ENCODE data around the gene MTMR12.
"Not testable (repeated sequence)": the region's sequence is repeated elsewhere in the genome, so short reads cannot be mapped to it uniquely, and the experiment has no call there.

The MTMR12 gene

DNA sequence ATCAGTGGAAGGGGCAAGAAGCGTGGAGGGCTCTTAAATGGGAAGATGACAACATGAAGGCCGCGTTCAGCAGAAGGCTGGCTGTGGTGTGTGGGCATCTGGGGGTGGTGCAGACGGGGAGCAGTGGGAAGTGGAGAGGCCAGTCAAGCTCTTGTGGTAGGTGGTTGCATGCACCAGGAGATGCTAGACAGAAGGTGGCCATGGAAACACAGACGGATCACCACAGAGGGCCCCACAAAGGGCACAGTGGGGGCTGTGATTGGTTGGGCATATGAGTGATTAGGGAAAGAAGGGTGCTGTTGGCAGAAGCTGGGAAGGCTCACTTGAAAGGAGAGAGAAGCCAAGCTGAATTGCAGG, 14.7 kb downstream of the MTMR12 start:
- DNase-seq (ENCODE audit: low spot score), result no peak

DNA sequence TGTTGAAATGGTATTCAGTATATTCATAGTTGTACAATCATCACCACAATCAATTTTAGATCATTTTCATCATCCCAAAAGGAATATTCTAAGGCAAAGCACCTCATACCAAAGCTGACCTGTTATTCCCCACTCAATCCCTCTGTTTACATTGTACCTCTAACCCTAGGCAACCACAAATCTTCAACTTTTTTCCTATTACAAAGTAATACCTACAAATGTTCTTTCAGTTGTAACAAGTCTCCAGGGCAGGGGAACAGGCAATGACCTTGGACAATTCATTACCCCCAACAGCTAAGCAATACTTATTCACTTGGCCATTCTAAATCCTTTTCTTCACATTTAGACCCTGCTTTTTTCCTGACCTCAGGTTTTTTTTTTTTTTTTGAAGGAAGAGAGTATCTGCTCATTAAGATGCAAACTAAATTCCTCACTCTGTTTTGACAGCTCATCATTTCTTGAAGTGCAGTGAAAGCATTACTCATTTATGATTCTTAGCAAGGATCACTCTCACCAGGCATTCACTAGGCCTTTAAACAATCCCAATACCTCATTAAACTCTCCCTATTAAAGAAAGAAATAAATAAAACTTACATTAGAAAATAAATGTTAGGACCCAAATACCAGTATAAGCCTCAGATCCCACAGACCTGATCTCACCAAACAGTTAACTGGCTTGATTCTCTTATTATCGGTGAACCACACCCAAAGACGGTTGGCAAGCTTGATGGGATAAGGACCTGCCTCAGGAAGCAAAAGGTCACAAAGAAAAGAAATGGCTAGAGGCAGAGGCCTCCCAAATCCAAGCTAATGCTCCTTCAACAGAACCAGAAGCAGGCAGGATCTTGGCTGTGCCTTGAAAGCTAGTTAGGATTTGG, 15.3 kb downstream of the MTMR12 start:
- DNase-seq (ENCODE audit: low spot score), result no peak

DNA sequence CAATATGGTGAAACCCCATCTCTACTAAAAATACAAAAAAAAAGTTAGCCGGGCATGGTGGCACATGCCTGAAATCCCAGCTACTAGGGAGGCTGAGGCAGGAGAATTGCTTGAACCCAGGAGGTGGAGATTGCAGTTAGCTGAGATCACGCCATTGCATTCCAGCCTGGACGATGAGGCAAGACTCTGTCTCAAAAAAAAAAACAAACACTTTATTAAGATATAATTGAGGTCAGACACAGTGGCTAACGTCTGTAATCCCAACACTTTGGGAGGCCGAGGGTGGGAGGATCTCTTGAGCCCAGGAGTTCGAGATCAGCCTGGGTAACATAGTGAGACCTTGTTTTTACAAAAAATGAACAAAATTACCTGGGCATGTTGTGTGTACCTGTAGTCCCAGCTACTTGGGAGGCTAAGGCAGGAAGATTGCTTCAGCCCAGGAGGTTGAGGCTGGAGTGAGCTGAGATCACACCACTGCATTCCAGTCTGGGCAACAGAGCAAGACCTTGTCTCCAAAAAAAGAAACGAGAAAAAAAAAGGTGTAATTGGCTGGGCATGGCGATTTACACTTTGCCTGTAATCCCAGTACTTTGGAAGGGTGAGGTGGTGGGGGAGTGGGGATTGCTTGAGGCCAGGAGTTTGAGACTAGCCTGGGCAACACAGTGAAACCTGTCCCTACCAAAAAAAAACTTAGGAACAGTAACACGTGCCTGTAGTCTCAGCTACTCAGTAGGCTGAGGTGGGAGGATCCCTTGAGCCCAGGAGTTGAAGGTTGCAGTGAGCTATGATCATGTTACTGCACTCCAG, 16.6 kb downstream of the MTMR12 start:
- DNase-seq (ENCODE audit: low spot score), result not testable (repeated sequence)

- DNase-seq (ENCODE audit: low spot score), result no peak
Measured at GRCh38 chr5:32291591-32291990, 21.1 kb downstream of the MTMR12 start.

DNA sequence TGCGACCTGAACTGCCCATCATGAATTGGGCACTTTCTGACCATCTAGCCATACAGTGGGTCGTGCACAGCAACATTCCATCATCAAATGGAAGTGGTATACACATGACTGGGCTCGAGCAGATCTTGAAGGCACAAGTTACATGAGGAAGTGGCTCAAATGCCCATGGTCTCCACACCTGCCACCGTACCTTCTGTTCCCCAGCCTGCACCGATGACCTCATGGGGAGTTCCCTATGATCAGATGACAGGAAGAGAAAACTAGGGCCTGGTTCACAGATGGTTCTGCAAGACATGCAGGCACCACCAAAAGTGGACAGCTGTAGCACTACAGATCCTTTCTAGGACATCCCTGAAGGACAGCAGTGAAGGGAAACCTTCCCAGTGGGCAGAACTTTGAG, 21.8 kb downstream of the MTMR12 start:
- no peak for DNase-seq (ENCODE audit: low spot score)

DNA sequence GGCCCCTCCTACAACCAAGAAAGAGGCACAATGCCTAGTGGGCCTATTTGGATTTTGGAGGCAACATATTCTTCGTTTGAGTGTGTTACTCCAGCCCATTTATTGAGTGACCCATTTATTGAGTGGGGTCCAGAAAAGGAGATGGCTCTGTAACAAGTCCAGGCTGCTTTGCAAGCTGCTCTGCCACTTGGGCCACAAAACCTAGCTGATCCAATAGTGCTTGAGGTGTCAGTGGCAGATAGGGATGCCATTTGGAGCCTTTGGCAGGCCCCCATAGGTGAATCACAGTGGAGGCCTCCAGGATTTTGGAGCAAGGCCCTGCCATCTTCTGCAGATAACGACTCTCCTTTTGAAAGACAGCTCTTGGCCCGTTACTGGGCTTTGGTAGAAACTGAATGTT, 22.2 kb downstream of the MTMR12 start:
- DNase-seq (ENCODE audit: low spot score), result not testable (repeated sequence)

- not testable (repeated sequence) for DNase-seq (ENCODE audit: low spot score)
Measured at GRCh38 chr5:32289986-32290385, 22.8 kb downstream of the MTMR12 start.

DNA sequence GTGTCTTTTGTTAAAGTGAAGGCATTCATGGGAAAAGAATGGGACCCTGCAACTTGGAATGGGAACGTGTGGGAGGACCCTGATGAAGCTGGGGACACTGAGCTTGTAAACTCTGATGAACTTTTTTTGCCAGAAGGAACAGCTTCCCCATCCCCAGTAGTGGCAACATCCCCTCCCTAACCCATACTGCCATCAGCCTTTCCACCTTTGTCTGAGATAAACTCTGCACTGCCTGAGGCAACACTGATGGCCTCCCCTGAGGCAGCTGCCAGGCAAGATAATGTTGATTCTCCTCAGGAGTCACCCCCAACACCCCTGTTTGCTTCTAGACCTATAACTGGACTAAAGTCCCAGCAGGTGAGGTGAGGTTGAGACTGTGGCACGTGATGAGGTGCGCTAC, 24.6 kb downstream of the MTMR12 start:
- not testable (repeated sequence) for DNase-seq (ENCODE audit: low spot score)

DNA sequence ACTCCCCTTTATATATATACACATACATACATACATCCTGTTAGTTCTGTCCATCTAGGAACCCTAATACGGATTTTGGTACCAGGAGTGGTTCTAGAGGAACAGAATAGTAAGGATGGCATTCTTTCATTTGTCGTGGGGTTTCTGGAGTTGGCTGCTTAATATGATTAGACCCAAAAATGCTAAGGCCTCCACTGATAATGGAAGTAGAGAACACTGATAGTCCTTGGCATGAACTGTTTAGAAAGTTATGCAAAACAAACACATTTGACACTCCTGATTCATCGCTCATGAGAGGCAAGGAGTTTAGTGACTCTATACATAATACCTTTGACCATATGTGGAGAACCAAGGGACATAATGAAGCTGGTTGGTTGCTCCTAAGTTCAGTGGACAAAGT, 25.2 kb downstream of the MTMR12 start:
- DNase-seq (ENCODE audit: low spot score), result not testable (repeated sequence)

DNA sequence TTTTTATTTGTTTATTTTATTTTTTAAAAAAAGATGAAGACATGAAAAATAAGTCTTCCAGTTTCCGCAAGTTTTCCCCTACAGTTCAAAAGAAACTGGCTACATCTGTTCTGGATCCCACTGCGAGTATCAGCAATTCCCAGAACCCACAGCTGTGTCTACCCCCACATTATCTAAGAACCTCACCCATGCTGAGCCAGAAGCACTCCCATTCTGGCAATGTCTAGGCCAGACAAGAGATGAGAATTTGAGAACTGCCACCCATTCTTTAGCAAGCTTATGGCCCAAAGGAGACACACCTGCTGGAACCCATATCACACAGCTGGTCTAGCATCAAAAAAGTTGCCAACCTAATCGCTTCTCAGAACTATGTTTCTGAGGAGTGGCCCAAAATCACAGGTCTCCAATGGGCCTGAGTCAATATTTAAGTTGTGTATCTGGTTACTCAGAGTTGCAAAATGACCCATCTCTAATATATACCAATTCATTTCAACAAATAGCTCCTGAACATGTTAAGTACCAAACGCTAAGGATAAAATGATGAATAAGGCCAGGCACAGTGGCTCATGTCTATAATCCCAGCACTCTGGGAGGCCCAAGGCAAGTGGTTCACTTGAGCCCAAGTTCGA, 27.1 kb downstream of the MTMR12 start:
- no peak for DNase-seq (ENCODE audit: low spot score)

DNA sequence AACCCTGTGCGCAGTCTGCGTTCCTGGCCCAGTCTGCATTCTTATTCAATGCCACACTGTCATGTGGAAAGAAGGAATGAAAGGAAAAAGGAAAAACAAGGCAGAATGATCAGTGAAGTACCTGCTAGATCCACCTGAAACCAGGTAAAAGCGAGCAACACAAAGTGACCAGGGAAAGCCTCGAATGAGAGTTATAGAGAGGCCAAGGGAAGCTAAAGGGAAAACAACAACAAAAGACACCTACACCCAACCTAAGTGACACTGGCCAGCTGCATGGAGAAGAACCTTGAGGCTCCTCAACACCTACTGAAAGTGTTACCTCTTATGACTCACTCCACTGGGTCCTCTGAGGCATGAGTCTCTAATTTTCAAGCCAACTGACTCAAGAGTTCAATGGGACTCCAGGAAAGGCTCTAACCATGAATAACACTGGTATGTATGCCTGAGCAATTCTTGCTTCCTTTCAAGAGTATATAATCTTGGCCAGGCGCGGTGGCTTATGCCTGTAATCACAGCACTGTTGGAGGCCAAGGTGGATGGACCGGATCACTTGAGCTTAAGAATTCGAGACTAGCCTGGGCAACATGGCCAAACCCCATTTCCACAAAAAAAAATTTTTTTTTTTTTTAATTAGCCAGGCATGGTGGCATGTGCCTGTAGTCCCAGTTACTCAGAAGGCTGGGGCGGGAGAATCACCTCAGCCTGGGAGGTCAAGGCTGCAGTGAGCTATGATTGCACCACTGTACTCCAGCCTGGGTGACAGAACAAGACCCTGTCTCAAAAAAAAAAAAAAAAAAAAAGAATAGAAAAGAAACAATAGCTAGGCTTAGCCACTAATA, 29.0 kb downstream of the MTMR12 start:
- DNase-seq (ENCODE audit: low spot score), result no peak

- DNase-seq (ENCODE audit: low spot score), result no peak
Measured at GRCh38 chr5:32283061-32283460, 29.7 kb downstream of the MTMR12 start.

DNA sequence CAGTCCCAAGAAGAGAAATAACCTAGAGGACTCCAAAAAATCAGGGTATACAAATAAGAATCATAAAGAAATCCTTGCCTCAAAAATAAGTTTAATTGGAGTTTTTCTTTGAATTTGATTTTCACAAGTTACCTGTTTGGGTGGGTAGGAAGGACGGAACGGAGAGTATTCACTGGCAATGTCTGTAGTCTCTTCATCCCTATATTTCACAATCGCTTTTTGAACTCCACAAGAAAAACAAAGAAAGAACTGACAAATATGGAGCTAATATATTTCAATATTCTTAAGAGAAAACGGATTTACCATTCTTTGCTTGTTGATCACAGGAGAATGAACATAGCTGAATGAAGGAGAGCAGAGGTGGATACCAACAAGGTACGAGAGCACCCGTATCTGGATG, 30.1 kb downstream of the MTMR12 start:
- DNase-seq (ENCODE audit: low spot score), result no peak

DNA sequence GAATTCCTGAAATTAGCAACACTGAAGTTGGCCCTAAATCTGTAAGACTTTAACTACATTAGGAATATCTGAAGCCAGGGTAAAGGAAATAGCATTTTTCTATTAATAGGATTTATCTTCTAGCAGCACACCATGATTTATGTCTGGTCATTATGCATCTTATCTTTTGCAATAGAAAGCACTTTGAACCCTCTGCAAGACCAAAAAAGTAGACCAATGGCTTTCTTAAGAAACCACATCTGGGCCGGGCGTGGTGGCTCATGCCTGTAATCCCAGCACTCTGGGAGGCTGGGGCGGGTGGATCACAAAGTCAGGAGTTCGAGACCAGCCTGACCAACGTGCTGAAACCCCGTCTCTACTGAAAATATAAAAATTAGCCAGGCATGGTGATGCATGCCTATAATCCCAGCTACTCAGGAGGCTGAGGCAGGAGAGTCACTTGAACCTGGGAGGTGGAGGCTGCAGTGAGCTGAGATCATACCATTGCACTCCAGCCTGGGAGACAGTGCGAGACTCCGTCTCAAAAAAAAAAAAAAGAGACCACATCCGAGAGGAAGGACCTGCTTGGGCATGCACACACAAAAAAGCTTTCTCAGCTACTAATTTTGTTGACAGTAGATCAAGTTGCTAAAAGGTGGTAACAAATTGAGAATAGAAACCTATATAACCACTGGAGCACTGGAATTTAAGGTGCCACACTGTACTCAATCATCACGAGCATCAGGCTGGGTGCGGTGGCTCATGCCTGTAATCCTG, 31.2 kb downstream of the MTMR12 start:
- not testable (repeated sequence) for DNase-seq (ENCODE audit: low spot score)

DNA sequence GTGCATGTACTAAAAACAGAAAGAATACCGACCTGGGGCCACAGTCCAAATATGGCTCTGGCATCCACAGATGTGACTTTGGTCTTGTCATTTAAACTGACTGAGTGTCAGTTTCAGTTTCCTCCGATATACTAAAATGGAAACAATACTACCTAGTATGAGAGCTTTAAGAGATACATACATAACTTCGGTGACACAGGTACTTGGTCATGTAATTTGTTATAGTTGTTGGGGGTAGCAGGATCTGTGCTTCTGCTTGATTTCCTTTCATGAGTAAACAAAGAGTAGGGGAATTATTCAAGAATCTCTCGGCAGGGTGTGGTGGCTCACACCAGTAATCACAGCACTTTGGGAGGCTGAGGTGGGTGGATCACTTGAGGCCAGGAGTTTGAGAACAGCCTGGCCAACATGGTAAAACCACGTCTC, 32.1 kb downstream of the MTMR12 start:
- DNase-seq (ENCODE audit: low spot score), result no peak

- DNase-seq (ENCODE audit: low spot score), result no peak
Measured at GRCh38 chr5:32279786-32280185, 33.0 kb downstream of the MTMR12 start.

DNA sequence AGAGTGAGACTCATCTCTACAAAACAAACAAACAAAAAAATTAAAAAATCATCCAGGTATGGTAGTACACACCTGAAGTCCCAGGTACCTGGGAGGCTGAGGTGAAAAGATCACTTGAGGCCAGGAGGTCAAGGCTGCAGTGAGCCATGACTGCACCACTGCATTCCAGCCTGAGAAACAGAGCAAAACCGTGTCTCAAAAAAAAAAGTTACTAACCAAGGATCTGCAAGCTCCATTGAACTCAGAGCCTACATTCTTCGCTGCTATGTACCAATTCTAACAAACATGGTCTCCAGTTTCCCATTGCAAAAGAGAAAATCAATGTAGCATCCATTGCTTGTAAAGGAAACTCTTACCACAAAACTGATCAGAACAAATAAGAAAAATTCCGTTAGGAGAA, 33.5 kb downstream of the MTMR12 start:
- no peak for DNase-seq (ENCODE audit: low spot score)

- DNase-seq (ENCODE audit: low spot score), result no peak
Measured at GRCh38 chr5:32278406-32278805, 34.3 kb downstream of the MTMR12 start.

GRCh38 chr5:32277798-32278197, 34.9 kb downstream of the MTMR12 start:
- no peak for DNase-seq (ENCODE audit: low spot score)

GRCh38 chr5:32276173-32276853, 36.4 kb downstream of the MTMR12 start:
- DNase-seq (ENCODE audit: low spot score), result no peak

GRCh38 chr5:32275396-32275741, 37.4 kb downstream of the MTMR12 start:
- DNase-seq (ENCODE audit: low spot score), result no peak

Data from CD4-positive, alpha-beta T cell treated with Interleukin-6 at 100 ng/mL for 8 hours (primary cell).